ENCODE results near the gene SLAMF8.

SLAMF8 gene

DNA sequence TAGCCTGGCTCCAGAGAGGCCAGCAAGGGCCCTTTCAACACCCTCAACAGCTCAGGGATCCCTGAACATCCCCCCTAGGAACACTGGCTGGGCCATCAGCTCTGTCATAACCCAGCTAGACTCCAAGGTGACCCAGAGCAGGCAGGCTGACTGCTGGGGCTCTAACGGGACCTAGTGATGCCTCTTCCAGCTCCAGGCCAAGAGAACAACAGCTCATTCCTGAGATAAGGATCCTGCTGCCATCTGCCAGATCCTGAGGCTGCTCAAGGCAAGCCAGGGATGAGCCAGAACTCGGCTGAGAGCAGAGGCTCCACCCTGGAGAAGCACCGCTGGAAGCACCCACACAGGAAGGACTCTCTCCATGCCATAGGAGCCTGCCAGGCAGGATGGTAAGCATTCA lies 33.8 kb downstream of the SLAMF8 start:
- H3K4me1 ChIP-seq (ENCODE audit: control insufficient read depth, insufficient read depth, low read length), result no peaks in the 10 kb centered on the region
- no peak overlapping the region for H3K4me3 ChIP-seq (ENCODE audit: low read depth, low read length)
- H3K27ac ChIP-seq (ENCODE audit: low read depth, low read length), result no peak overlapping the region
- no peaks in the 10 kb centered on the region for H3K36me3 ChIP-seq (ENCODE audit: control insufficient read depth, insufficient read depth, low read length)
- H3K27me3 ChIP-seq (ENCODE audit: control insufficient read depth, insufficient read depth, low read length), result peaks cover 23% of the 10 kb centered on the region
- H3K9me3 ChIP-seq (ENCODE audit: control insufficient read depth, insufficient read depth, low read length), result no peaks in the 10 kb centered on the region
- H3K9ac ChIP-seq (ENCODE audit: low read depth, low read length), result no peak overlapping the region

DNA sequence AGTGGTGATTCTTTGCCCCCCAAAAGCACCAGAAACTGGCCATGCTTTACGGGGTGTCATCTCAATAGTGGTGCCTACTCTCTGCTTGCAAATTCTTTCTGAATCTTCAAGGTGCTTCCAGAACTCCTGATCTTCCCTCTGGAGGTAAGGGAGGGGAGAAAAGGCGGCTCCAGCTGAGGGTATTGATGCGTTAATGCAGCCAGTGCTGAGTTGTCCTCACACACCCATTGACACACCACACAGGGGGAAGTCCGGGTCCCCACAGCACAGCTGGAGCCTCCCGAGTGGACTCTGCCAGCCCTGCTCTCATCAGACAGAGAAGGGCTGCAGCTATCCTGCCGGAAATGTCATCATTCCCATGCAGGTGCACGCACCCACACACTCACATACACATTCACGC lies 34.5 kb downstream of the SLAMF8 start:
- H3K27me3 ChIP-seq (ENCODE audit: control insufficient read depth, insufficient read depth, low read length), result peaks cover 15% of the 10 kb centered on the region
- no peaks in the 10 kb centered on the region for H3K9me3 ChIP-seq (ENCODE audit: control insufficient read depth, insufficient read depth, low read length)

DNA sequence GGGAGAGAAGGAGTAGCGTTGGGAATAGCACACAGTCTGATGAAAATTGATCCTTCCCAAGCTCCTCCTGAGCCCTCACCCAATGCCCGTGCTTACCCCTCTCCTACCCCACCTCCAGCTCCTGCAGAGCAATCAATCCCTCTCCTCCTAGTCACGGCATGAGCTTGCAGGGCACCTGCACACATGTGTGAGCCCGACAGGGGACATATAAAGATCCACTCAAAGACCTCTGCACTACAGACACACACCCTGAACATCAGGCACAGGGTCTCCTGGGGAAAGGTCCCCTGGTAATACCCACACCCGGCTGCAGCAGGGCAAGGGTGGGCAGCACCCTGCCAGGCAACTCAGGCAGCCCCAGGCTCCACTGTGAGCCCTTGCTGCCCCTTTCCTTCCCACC lies 35.4 kb downstream of the SLAMF8 start:
- Histone ChIP-seq H3K9ac (ENCODE audit: low read depth, low read length) (no peak overlapping the region), H3K36me3 (ENCODE audit: control insufficient read depth, insufficient read depth, low read length) (no peaks in the 10 kb centered on the region), H3K27ac (ENCODE audit: low read depth, low read length) (no peak overlapping the region), H3K4me3 (ENCODE audit: low read depth, low read length) (no peak overlapping the region), H3K9me3 (ENCODE audit: control insufficient read depth, insufficient read depth, low read length) (no peaks in the 10 kb centered on the region), H3K27me3 (ENCODE audit: control insufficient read depth, insufficient read depth, low read length) (peaks cover 8% of the 10 kb centered on the region), H3K4me1 (ENCODE audit: control insufficient read depth, insufficient read depth, low read length) (no peaks in the 10 kb centered on the region)

More for the DNA sequence above, 34.5 kb downstream of the SLAMF8 start:
- Histone ChIP-seq H3K9ac (ENCODE audit: low read depth, low read length) (no peak overlapping the region), H3K36me3 (ENCODE audit: control insufficient read depth, insufficient read depth, low read length) (no peaks in the 10 kb centered on the region), H3K4me3 (ENCODE audit: low read depth, low read length) (no peak overlapping the region), H3K4me1 (ENCODE audit: control insufficient read depth, insufficient read depth, low read length) (no peaks in the 10 kb centered on the region), H3K27ac (ENCODE audit: low read depth, low read length) (no peak overlapping the region)

DNA sequence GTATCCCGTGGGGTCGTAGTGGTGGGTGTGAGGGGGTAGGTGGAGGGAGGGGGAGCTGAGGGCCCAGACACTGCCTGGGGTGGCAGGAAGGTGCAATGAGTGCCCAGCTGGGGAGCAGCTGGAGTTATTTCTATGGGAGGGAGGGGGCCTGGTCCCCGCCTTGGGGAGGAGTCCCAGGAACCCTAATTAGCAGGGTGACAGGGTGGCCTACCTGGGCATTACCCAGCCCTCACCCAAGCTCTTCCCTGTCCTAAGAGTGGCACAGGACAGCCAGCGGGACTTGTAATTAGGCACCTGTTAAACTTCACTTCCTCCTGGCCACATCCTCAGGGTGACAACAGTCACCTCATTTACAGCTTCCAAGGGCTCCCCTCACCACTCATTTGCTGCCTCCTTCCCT lies 35.9 kb downstream of the SLAMF8 start, which contains the start of gene VSIG8:
Gene VSIG8 (minus strand): TSS at position 101 of the 400 bp plus-strand sequence. CDS start 136 bp downstream, outside the sequence.
- no peaks in the 10 kb centered on the region for H3K4me1 ChIP-seq (ENCODE audit: control insufficient read depth, insufficient read depth, low read length)
- H3K9ac ChIP-seq (ENCODE audit: low read depth, low read length), result no peak within 1 kb of the TSS
- no peak within 1 kb of the TSS for H3K27ac ChIP-seq (ENCODE audit: low read depth, low read length)
- H3K4me3 ChIP-seq (ENCODE audit: low read depth, low read length), result no peak within 1 kb of the TSS
- peaks cover 8% of the 10 kb centered on the region for H3K27me3 ChIP-seq (ENCODE audit: control insufficient read depth, insufficient read depth, low read length)
- no peaks in the 10 kb centered on the region for H3K36me3 ChIP-seq (ENCODE audit: control insufficient read depth, insufficient read depth, low read length)
- H3K9me3 ChIP-seq (ENCODE audit: control insufficient read depth, insufficient read depth, low read length), result no peaks in the 10 kb centered on the region

DNA sequence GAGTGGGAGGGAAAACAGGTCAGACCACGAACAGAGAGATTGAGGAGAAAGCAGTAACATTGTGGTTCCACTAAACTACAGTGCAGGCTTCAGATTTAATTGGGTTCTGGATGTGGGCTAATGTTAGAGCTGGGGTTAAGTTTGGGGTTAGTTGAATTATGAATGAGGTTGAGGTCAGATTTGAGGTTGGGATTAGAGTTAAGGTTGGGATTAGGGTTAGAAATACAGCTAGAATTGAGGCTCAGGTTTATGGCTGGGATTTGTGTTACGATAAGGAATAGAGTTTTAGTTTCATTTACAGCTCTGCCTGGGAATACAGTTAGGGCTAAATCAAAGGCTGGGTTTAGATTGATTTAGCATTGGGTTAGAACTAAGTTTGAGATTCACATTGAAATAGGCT lies 37.6 kb downstream of the SLAMF8 start:
- Histone ChIP-seq H3K9me3 (ENCODE audit: control insufficient read depth, insufficient read depth, low read length) (no peaks in the 10 kb centered on the region), H3K27ac (ENCODE audit: low read depth, low read length) (no peak overlapping the region), H3K9ac (ENCODE audit: low read depth, low read length) (no peak overlapping the region), H3K27me3 (ENCODE audit: control insufficient read depth, insufficient read depth, low read length) (no peaks in the 10 kb centered on the region), H3K4me3 (ENCODE audit: low read depth, low read length) (no peak overlapping the region), H3K36me3 (ENCODE audit: control insufficient read depth, insufficient read depth, low read length) (no peaks in the 10 kb centered on the region), H3K4me1 (ENCODE audit: control insufficient read depth, insufficient read depth, low read length) (no peaks in the 10 kb centered on the region; the same call in 1 of the 2 replicates)

DNA sequence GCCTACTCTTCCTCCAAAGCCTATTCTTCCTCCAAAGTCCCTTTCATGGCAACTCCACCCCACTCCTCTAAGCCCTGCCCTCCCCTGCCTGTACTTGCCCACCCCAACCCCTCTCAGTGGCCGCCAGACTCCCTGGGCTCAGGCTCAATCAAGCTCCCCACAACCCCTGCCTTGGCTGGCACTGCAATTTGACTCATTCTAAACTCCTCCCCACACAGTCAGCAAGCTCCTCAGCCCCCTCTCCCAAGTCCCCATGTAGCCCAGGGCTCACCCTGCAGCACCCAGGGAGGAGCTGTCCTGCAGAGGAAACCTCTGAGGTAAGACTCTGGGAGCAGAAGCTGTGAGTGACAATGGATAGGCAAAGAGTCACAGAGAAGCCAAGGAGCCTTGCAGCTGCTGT lies 39.4 kb downstream of the SLAMF8 start:
- Histone ChIP-seq H3K4me1 (ENCODE audit: control insufficient read depth, insufficient read depth, low read length) (no peaks in the 10 kb centered on the region; the same call in 1 of the 2 replicates), H3K27ac (ENCODE audit: low read depth, low read length) (no peak overlapping the region), H3K4me3 (ENCODE audit: low read depth, low read length) (no peak overlapping the region), H3K27me3 (ENCODE audit: control insufficient read depth, insufficient read depth, low read length) (no peaks in the 10 kb centered on the region), H3K9ac (ENCODE audit: low read depth, low read length) (no peak overlapping the region), H3K9me3 (ENCODE audit: control insufficient read depth, insufficient read depth, low read length) (no peaks in the 10 kb centered on the region), H3K36me3 (ENCODE audit: control insufficient read depth, insufficient read depth, low read length) (no peaks in the 10 kb centered on the region)

DNA sequence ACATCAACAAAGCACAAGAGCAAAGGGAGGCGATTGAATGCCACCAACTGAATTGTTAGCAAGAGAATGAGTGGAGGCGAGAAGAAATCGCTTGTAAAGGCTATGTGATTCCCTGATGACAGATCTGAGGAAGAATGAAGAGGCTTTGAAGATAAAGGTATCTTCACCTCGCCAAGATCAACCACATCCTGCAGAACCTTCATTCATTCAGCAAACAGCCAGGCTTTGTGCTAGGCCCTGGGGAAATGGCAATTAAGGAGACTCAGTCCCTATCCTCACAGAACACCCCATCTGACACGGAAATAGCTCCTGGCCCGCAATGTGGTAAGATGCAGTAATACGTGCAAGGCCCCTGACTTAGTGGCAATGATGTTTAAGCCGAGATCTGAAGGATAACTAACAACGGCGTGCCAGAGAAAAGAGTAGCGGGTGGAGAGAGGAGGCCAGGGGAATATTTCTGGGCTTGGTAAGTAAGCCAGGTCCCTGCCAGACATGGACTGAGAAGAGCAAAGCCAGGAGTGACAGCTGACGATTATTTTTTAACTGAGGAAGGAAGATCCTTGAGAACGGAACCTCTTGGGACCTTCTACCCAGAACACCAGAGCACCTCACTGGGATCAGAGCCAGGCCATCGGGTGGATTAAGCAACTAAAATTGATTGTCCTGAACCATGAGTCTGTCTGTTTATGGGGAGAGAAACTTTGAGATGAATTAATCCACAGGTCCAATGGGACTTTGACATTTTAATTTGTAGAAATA lies 40.4 kb downstream of the SLAMF8 start:
- Histone ChIP-seq H3K4me1 (ENCODE audit: control insufficient read depth, insufficient read depth, low read length) (no peaks in the 10 kb centered on the region; the same call in 1 of the 2 replicates), H3K4me3 (ENCODE audit: low read depth, low read length) (no peak overlapping the region), H3K9me3 (ENCODE audit: control insufficient read depth, insufficient read depth, low read length) (no peaks in the 10 kb centered on the region), H3K36me3 (ENCODE audit: control insufficient read depth, insufficient read depth, low read length) (no peaks in the 10 kb centered on the region), H3K27me3 (ENCODE audit: control insufficient read depth, insufficient read depth, low read length) (no peaks in the 10 kb centered on the region), H3K27ac (ENCODE audit: low read depth, low read length) (no peak overlapping the region), H3K9ac (ENCODE audit: low read depth, low read length) (no peak overlapping the region)

DNA sequence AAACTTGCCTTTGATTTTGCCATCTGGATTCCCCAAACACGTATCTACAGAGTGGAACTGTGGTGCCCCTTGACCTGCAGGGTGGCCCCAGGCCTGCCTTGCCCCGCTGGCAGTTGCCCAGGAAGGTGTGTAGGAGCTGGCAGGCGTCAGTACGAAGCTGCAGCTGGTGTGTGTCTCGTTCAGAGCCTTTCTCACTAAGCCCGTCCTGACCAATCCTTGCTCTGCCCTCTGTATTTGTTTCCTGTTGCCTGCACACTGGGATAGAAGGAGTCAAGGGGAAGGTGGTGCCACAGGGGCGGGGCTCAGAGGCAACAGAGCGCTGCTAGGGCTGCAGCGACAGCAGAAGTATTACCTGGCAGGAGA lies 41.0 kb downstream of the SLAMF8 start:
- H3K4me1 ChIP-seq (ENCODE audit: control insufficient read depth, insufficient read depth, low read length), result no peaks in the 10 kb centered on the region; the same call in 1 of the 2 replicates
- H3K9me3 ChIP-seq (ENCODE audit: control insufficient read depth, insufficient read depth, low read length), result no peaks in the 10 kb centered on the region
- no peak overlapping the region for H3K9ac ChIP-seq (ENCODE audit: low read depth, low read length)
- no peaks in the 10 kb centered on the region for H3K27me3 ChIP-seq (ENCODE audit: control insufficient read depth, insufficient read depth, low read length)
- no peaks in the 10 kb centered on the region for H3K36me3 ChIP-seq (ENCODE audit: control insufficient read depth, insufficient read depth, low read length)
- no peak overlapping the region for H3K4me3 ChIP-seq (ENCODE audit: low read depth, low read length)
- H3K27ac ChIP-seq (ENCODE audit: low read depth, low read length), result no peak overlapping the region

DNA sequence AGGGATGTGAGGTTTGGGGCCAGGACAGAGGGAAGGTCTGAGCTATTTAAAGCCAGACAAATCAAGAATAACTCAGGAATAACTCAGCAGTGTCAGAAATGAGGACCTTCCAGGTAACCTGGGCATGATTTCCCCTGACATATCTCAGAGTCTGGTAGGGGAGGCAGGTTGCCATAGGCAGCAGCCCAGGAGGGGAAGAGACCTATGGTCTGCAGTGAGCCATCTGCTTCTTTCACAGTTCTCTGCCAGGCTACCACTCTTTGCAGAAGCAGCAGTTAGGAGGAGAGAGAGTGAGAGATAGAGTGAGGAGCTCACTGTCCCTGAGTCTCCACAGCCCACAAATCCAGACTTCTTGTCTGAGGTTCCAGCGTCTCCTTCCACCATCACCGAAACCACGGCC lies 42.1 kb downstream of the SLAMF8 start:
- no peak overlapping the region for H3K9ac ChIP-seq (ENCODE audit: low read depth, low read length)
- no peak overlapping the region for H3K4me3 ChIP-seq (ENCODE audit: low read depth, low read length)
- no peaks in the 10 kb centered on the region for H3K9me3 ChIP-seq (ENCODE audit: control insufficient read depth, insufficient read depth, low read length)
- H3K36me3 ChIP-seq (ENCODE audit: control insufficient read depth, insufficient read depth, low read length), result no peaks in the 10 kb centered on the region
- no peaks in the 10 kb centered on the region for H3K27me3 ChIP-seq (ENCODE audit: control insufficient read depth, insufficient read depth, low read length)
- no peak overlapping the region for H3K27ac ChIP-seq (ENCODE audit: low read depth, low read length)
- no peaks in the 10 kb centered on the region; the same call in 1 of the 2 replicates for H3K4me1 ChIP-seq (ENCODE audit: control insufficient read depth, insufficient read depth, low read length)

DNA sequence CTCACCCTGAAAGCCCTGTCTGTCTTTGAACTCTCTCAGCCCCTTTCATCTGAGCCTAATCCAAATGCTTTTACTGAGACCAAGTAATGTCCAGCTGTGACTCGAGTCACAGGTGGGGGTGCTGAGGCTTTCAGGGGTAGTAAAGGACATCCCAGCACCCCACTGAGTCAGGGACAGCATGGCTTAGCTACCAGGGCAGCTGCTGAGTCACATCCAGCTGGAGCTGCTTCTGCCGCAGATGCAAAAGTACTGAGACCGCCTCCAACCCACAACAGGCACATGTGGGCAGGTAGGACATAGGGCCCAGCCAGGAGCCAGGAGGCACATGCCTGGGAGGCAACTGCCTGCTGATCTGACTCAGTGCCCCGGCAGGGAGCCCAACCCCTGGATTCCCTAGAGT lies 42.5 kb downstream of the SLAMF8 start:
- Histone ChIP-seq H3K27ac (ENCODE audit: low read depth, low read length) (no peak overlapping the region), H3K9me3 (ENCODE audit: control insufficient read depth, insufficient read depth, low read length) (no peaks in the 10 kb centered on the region), H3K4me3 (ENCODE audit: low read depth, low read length) (no peak overlapping the region), H3K36me3 (ENCODE audit: control insufficient read depth, insufficient read depth, low read length) (no peaks in the 10 kb centered on the region), H3K4me1 (ENCODE audit: control insufficient read depth, insufficient read depth, low read length) (no peaks in the 10 kb centered on the region; the same call in 1 of the 2 replicates), H3K9ac (ENCODE audit: low read depth, low read length) (no peak overlapping the region), H3K27me3 (ENCODE audit: control insufficient read depth, insufficient read depth, low read length) (no peaks in the 10 kb centered on the region)

DNA sequence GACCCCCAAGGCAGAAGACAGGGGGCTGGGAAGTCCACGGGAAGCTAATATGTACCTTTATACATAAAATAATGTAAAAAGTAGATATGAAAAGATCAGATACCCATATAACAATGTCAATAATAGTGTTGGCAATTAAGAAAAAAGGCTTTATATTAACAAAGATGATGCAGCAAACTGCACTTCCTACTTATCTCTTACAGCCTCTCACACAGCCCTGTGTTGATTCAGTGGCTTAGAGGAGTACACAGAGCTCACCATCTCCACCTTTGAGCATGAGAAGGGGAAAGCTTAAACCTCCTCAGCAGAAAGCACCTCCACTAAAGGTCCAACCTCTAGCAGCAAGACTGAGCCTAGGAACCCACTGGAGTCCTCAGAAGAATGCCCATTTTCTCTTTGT lies 42.9 kb downstream of the SLAMF8 start:
- Histone ChIP-seq H3K9ac (ENCODE audit: low read depth, low read length) (no peak overlapping the region), H3K36me3 (ENCODE audit: control insufficient read depth, insufficient read depth, low read length) (no peaks in the 10 kb centered on the region), H3K27me3 (ENCODE audit: control insufficient read depth, insufficient read depth, low read length) (no peaks in the 10 kb centered on the region), H3K4me3 (ENCODE audit: low read depth, low read length) (no peak overlapping the region), H3K9me3 (ENCODE audit: control insufficient read depth, insufficient read depth, low read length) (no peaks in the 10 kb centered on the region), H3K27ac (ENCODE audit: low read depth, low read length) (no peak overlapping the region), H3K4me1 (ENCODE audit: control insufficient read depth, insufficient read depth, low read length) (no peaks in the 10 kb centered on the region; the same call in 1 of the 2 replicates)

All from HUES48 (cell line).